Fibroblast of skin of back (primary cell): ENCODE data around the gene IFT22.
"Not testable (repeated sequence)": the region's sequence is repeated elsewhere in the genome, so short reads cannot be mapped to it uniquely, and the experiment has no call there.

Experiments used
- DNase-seq: peaks from one replicate; pipeline ENCODE4 v3.0.0-alpha.2; 2013

Gene IFT22

DNA sequence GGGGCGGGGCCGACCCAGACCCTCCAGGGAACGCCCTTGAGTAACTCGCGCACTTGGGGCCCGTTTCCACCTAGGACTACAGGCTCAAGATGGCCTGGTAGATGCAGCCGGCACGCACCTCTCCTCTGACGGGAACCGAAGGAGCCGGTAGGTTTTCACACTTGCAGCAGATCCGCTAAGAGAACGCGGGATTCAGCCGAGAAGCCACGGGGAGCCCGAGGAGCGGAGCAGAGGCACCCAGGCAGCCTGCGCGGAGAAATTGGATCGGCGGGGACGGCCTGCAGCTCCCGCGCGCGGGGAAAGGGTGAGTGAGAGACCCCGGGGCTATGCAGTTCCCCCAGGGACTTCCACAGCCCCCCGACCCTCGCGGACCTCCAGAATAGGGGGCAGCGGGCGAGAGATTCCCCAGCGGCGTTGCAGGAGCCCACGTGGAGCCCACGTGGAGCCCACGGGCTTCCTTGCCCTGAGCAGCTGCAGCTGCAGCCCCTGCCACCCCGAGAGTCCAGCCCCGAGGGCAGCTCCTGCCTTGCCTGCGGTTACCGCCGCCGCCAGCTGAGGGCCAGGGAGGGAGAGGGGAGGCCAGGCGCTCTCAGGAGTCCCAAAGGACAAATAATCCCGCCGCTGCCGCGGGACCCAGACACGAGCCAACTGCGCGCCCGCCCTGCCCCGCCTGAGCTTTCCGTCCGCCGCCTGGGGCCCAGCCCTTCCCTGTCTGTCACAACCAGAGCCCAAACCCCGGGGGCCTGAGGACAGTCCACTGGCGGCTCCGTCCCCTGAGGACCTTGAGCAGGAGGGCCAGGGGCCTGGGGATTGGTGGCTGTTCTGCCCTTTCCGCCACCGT lies 13.1 kb downstream of the IFT22 start:
- peak; percentile 23 for DNase-seq

DNA sequence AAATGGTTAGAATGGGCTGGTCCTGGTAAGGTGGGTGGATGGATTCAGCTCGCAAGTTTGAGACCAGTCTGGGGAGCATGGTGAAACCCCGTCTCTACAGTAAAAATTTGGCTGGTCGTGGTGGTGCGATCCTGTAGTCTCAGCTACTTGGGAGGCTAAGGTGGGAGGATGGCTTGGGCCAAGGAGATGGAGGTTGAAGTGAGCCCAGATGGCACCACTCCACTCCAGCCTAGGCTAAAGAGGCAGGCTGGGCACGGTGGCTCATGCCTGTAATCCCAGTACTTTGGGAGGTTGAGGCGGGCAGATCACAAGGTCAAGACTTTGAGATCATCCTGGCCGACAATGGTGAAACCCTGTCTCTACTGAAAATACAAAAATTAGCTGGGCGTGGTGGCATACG lies 15.3 kb downstream of the IFT22 start:
- DNase-seq: no peak

DNA sequence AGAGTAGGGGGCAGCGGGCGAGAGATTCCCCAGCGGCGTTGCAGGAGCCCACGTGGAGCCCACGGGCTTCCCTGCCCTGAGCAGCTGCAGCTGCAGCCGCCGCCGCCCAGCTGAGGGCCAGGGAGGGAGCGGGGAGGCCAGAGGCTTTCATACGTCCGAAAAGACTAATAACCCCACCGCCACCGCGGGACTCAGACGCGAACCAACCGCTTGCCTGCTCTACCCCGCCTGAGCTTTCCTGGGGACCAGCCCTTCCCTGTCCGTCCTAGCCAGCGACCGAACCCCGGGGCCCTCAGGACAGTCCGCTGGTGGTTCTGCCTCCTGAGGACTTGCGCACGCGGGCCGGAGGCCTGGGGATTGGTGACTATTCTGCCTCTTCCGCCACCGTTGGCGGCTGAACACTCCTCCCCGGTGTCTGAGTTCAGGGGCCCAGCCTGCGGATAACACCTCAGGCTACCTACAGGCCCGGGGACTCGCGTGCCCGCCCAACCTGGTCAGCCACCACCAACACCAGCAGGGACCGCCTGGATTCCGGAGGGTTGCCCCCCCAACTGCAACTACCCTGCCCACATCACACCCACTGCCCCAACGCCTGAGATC lies 18.4 kb downstream of the IFT22 start:
- DNase-seq: no peak

DNA sequence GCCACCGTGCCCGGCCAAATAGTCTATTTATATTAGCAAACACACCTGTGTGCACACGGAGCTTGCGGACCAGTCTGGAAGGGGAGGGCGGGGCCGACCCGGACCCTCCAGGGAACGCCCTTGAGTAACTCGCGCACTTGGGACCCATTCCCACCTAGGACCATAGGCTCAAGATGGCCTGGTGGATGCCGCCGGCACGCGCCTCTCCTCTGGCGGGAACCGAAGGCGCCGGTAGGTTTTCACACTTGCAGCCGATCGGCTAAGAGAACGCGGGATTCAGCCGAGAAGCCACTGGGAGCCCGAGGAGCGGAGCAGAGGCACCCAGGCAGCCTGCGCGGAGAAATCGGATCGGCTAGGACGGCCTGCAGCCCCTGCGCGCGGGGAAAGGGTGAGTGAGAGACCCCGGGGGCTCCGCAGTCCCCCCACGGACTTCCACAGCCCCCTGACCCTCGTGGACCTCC lies 18.9 kb downstream of the IFT22 start:
- no peak for DNase-seq

DNA sequence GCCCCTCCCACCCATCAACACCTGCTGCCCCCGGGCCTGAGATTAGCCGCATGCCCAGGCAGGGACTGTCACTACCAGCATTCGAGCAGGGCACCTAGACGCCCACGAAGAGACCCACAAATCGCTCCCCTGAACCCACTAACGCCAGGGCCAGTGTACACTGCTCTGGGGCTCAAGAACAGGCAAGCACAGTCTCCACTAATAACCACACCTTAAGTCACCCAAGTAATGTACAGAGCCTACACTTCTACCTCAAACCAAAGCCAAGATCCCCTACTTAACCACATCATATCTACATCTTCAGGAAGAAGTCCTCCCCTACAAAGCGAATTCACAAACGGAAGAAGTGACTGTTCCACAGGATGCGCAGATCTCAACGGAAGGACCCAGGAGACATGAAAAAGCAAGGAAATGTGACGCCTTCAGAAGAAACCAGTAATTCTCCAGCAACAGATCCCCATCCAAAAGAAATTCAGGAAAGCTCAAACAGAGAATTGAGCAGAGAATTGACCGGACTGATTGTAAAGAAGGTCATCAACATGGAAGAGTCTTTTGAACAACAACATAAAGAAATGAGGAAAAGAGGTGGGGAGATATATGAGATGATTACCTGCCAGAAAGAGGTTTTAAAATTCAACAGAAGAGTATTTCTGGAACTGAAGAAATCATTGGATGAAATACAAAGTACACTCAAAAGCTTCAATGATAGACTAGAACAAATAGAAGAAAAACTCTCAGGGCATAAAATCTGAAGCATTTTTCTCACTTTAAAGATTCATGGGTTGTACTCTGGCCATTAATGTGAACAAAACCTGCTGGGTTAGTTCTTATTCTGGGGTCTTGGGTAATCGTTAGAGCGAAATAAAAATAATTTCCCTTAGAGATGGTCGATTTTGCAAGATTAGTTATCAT lies 20.9 kb downstream of the IFT22 start:
- no peak for DNase-seq

DNA sequence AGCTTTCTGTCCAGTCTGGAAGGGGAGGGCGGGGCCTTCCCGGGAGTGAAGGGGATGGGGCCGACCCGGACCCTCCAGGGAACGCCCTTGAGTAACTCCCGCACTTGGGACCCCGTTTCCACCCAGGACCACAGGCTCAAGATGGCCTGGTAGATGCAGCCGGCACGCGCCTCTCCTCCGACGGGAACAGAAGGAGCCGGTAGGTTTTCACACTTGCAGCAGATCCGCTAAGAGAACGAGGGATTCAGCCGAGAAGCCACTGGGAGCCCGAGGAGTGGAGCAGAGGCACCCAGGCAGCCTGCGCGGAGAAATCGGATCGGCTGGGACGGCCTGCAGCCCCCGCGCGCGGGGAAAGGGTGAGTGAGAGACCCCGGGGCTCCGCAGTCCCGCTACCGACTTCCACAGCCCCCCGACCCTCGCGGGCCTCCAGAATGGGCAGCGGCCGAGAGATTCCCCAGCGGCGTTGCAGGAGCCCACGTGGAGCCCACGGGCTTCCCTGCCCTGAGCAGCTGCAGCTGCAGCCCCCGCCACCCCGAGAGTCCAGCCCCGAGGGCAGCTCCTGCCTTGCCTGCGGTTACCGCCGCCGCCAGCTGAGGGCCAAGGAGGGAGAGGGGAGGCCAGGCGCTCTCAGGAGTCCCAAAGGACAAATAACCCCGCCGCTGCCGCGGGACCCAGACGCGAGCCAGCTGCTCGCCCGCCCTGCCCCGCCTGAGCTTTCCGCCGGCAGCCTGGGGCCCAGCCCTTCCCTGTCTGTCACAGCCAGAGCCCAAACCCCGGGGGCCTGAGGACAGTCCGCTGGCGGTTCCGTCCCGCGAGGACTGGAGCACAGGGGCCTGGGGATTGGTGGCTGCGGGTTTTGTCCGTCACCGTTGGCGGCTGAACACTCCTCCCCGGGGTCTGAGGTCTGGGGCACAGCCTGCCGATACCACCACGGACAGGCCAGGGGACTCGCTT lies 21.8 kb downstream of the IFT22 start:
- DNase-seq: no peak

DNA sequence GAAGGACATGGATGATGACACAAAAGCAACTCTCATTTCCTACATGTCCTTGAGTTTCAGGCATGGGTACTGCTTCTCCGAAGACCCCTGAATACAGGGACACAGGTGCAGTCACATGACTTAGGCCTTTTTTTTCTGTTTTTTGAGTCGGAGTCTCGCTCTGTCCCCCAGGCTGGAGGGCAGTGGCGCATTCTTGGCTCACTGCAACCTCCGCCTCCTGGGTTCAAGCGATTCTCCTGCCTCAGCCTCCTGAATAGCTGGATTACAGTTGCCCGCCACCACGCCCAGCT lies 26.8 kb downstream of the IFT22 start:
- DNase-seq: no peak

DNA sequence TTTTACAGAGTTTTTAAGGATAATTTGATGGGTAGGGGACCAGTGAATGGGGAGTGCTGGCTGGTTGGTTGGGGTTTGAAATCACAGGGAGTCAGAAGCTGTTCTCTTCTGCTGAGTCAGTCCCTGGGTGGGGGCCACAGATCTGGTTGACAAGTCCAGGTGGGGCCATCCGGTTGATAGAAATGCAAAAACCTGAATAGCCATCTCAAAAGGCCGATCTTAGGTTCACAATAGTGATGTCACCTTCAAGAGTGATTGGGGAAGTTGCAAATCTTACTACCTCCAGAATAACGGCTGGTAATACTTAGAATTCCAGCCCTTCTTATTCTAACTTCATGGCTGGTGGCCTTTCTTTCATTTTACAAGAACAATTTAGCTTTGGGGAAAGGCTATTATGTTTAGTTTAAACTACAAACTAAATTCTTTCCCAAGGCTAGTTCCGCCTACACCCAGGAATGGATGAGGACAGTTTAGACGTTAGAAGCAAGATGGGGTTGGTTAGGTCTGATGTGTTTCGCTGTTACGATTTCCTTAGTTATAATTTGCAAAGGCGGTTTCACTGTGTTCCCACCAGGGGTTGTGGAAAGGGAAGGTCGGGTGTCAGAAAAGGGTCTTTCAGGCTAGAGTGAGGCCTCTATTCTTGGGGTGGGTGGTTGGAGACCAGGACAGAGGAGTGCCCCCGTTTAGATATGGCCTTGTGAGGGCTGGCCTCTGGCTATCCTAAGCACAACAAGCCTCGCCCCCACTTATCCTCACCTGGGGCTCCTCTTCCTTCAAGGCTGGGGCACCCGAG lies 27.4 kb downstream of the IFT22 start:
- DNase-seq: no peak

DNA sequence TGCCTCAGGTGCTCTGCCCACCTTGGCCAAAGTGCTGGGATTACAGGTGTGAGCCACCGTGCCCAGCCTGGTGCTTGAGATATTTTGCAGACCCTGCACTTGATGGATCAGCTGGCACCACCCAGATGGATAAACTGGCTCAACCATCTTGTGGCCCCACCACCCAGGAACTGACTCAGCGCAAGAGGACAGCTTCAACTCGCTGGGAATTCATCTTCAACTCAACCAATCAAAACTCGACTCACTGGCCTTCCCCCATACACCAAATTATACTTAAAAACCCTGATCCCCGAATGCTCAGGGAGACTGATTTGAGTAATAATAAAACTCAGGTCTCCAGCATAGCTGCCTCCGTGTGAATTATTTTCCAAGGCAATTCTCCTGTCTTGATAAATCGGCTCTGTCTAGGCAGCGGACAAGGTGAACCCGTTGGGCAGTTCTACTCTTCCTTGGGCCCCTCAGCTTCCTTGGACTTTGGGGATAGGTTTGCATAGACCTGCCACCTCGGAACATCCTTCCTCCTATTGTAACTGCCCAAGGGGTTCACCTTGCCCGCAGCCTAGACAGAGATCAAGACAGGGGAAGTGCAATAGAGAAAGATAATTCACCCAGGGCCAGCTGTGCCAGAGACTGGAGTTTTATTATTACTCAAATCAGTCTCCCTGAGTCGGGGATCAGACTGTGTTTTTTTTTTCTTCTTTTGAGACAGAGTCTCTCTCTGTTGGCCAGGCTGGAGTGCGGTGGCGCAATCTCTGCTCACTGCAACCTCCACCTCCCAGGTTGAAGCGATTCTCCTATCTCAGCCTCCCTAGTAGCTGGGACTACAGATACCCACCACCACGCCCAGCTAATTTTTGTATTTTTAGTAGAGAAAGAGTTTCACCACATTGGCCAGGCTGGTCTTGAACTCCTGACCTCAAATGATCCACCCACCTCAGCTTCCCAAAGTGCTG lies 28.3 kb downstream of the IFT22 start:
- DNase-seq: not testable (repeated sequence)

DNA sequence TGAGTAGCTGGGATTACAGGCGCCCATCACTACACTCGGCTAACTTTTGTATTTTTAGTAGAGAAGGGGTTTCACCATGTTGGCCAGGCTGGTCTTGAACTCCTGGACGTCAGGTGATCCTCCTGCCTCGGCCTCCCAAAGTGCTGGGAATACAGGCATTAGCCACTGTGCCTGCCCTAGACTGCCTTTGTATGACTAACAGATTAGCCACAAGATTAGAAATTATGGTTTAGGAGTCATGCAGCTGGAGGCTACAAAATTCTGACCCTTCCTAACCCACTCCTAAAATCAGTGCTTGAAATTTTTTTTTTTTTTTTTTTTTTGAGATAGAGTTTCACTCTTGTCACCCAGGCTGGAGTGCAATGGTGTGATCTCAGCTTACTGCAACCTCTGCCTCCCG lies 29.0 kb downstream of the IFT22 start:
- not testable (repeated sequence) for DNase-seq

DNA sequence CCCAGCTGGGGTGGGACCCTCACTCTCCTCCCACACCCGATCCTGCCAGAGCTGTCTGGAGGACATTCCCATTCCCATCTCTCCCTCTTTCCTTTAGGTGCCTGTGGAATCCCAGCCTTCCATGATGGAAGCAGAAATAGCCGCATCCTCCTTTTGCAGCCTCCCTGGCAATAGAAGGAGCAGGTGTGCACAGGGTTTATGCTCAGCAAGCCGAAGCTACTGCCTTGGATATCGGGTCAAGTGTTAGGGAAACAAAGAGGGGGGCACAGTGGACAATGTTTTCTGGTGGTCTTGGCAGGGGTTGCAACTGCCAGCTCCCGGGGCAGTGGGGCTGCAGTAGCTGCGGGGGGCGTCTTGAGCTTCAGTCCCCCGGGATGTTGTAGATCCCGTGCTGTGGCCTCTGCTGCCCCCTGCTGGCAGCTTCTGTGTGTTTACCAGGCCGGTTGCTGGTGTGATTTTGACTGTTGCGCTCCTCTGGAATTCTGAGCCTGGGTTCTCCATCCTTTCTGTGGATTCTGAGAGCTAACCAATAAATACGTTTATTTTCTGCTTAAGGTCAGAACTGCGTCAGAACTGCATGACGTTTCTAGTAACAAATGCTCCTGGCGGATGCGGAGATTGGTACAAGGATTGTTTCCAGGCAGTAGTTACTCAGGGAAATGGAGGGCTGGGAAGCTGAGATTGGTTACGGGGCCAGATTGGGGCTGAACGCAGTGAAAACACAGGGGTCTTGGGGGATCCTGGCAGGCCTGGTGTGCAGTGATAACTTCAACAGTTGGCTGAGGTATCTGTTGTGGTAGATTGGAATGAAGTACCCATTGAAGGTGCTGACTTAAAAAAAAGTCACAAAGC lies 31.2 kb downstream of the IFT22 start:
- DNase-seq: peak; percentile 24

DNA sequence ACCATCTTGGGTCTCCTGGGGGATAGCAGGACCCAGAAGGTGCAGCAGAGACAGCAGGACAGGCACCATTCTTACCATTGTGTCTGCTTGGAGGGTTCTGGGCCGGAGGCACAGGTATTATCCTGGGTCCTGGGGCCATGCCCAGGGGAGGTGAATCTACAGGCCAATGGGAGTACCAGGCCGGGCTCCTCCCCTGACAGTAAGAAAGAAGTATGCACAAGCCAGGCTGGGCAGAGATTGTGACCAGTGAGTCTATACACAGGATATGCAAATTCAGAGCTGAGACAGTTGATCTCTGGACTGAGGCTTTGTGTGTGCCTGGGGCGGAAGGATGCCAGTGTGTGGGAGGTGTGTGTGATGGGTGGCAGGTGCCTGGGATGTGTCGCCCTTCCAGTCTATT lies 31.9 kb downstream of the IFT22 start:
- not testable (repeated sequence) for DNase-seq

DNA sequence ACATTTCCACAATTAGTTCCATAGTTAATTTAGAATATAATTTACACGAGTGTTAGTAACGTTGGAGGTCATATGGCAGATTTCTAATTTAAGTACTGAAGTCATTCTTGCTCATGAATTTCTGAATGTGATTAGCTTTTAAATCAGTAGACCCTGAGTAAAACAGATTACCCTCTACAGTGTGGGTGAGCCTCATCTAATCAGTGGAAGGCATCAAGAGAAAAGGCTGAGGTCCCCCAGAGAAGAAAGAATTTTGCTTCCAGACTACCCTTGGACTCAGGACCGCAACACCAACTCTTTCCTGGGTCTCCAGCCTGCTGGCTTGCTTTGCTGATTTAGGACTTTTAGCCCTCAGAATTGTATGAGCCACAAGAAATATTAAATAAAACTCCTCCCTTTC lies 33.2 kb downstream of the IFT22 start:
- no peak for DNase-seq

DNA sequence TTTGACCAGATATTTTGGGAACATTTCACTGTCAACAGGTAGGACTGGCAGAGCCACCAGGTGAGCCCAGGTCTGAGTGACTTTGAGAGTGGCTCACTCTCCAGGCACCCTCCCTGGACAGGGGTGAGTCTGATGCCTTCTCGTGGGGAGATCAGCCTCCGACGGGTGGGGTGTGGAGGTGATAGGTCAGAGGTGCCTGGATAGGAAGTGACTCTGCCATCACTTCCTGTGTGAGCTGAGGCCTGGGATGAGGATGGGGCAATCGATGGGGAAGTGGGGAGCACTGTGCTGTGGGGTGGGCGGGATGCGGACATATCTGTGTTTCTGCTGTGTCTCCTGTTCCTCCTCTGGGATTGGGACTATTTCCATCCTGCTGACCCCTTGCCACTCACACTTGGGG lies 34.6 kb downstream of the IFT22 start:
- DNase-seq: no peak

DNA sequence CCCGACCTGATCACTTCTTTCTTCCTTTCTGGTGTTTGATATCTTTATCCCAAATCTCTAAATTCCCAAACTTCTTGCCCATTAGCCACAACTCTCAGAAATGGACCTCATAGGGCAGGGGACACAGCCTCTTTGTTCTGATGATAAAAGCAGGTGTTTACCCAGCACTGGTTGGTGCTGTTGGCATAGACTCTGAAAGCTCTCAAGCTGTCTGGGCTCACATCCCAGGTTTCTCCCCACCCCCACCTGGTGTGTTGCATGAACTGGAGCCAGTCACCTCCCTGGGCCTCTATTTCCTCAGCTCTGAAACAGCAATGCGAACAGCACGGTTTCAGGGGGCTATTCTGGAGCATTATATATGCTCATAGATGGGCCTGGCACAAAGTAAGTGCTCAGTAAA lies 35.7 kb downstream of the IFT22 start:
- DNase-seq: not testable (repeated sequence)

DNA sequence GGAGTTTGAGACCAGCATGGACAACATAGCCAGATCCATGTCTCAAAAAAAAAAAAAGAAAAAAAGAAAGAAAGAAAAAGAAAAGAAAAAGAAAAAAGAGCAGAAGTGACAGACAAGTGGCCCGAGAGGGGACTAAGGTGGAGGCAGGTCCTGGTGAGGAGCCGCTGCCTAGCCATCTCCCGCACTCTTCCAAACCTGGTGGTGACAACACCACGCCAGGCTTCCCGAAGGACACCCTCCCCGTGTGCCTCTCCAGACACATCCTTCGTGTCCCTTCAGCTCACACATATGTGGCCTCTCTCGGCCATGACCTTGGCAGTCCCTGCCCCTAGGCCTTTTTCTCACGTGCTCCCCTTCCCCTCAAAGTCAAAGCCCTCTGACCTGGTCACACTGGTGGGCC lies 36.4 kb downstream of the IFT22 start:
- DNase-seq: no peak

DNA sequence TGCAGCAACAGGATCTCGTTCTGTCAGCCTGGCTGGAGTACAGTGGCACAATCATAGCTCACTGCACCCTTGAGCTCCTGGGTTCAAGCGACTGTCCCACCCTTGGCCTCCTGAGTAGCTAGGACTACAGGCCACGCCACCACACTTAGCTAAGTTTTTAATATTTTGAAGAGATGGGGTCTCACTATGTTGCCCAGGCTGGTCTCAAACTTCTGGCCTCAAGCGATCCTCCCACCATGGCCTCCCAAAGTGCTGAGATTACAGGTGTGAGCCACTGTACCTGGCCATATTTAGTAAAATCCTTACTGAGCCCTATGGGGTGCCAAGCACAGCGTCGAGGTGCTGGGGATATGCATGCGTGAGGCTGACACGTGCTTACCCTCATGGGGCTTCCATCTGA lies 40.7 kb downstream of the IFT22 start:
- not testable (repeated sequence) for DNase-seq

DNA sequence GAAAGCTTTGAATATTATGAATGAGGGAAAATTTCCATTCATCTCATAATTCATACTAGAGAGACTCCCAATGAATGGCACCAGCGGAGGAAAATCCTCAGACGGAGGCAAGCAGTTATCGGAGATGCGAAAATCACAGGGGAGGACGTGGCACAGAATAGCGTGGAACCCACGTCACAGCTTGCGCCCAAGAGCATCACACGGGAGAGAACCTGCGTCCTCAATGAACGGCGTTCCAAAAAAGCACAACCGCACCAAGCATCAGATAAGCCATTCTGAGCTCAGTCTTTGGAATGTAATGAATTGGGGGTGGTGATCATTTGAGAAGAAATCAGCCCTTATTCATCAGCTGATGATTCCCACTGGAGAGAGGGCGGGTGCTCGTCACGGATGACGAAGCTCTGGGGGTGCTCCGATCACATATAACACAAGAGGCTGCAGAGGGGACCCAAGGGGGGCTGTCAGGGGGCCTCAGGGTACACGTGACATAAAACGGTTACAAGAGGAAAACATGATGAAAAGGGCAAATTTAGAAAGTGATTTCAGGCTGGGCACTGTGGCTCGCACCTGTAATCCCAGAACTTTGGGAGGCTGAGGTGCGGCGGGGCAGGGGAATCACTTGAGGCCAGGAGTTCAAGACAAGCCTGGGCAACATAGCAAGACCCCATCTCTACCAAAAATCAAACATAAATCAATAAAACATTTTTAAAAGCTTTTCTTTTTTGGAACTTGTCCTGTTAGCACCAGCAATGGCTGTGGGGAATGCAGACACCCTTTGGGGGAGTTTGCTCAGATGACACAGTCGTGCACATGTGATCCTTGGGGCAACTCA lies 42.9 kb downstream of the IFT22 start:
- no peak for DNase-seq
